HG02884 (cell line): ENCODE data around the gene SEPTIN5.
"Not testable (repeated sequence)": the region's sequence is repeated elsewhere in the genome, so short reads cannot be mapped to it uniquely, and the experiment has no call there.

Experiments
- ATAC-seq: cut with Tn5 transposase; IDR thresholded peaks from one replicate; pipeline ENCODE4 v1.9.1; 2021; ENCODE audit warnings: mild to moderate bottlenecking, moderate library complexity; ENCODE audit not compliant: unreplicated experiment

The SEPTIN5 gene

DNA sequence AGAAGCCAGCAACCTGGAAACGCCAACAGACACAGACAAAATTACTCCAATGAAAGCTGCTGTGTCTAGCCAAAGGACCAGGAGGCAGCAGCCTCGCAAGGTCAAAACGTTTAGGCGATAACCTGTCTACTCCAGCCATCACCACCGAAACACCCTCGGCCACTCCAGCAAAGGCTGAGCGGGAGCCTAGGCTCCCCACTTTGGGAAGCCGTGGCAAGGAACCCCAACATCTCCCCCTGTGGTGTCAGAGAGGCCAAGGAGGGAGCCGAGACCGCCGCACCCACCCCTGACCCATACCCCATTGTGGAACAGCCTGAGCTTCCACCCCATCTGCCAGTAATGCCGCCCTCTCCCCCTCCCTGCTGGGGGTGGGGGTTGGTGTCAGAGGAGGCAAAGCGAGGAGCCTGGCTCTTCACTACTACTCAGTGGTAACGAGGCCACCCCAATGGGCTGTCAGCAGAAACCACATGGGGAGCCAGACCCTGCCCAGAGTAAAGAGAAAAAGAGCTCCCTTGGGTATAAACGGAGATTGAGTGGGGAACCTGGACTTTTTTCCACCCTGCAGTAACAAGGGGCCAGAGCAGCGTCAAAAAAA is 33.9 kb upstream of the SEPTIN5 start:
- no peak for ATAC-seq

DNA sequence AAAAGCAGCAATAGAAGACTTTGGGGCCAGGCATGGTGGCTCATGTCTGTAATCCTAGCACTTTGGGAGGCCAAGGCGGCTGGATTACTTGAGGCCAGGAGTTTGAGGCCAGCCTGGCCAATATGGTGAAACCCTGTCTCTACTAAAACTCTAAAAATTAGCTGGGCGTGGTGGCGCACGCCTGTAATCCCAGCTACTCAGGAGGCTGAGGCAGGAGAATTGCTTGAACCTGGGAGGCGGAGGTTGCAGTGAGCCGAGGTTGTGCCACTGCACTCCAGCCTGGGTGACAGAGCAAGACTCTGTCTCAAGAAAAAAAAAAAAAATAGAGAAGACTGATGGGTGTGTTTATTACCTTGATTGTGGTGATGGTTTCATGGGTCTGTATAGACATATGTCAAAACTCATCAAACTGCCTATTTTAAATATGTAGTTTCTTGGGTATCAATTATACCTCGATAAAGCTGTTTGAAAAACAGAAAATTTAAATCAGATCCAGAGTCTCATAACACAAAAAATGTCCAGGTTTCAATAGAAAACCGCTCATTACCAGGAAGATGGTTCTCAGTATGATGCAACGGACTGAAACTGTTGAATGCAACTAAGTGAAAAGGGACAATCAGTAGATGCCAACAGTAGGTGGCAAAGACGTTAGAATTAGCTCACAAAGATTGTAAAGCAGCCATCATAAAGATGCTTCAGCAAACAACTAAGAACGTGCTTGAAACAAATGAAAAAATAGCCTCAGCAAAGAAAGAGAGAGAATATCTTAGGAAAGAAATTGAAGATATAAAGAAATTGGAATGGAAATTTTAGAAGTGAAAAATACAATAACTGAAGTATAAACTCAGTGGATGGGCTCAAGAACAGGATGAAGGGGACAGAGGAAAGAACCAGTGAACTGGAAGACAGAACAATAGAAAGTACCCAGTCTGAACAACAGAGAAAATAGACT is 33.1 kb upstream of the SEPTIN5 start:
- no peak for ATAC-seq

GRCh38 chr22:19681863-19682245 is 32.4 kb upstream of the SEPTIN5 start:
- ATAC-seq, result no peak

- ATAC-seq, result no peak
Observed at GRCh38 chr22:19686946-19687345, 27.4 kb upstream of the SEPTIN5 start.

GRCh38 chr22:19687561-19688300 is 26.6 kb upstream of the SEPTIN5 start:
- ATAC-seq, result no peak

DNA sequence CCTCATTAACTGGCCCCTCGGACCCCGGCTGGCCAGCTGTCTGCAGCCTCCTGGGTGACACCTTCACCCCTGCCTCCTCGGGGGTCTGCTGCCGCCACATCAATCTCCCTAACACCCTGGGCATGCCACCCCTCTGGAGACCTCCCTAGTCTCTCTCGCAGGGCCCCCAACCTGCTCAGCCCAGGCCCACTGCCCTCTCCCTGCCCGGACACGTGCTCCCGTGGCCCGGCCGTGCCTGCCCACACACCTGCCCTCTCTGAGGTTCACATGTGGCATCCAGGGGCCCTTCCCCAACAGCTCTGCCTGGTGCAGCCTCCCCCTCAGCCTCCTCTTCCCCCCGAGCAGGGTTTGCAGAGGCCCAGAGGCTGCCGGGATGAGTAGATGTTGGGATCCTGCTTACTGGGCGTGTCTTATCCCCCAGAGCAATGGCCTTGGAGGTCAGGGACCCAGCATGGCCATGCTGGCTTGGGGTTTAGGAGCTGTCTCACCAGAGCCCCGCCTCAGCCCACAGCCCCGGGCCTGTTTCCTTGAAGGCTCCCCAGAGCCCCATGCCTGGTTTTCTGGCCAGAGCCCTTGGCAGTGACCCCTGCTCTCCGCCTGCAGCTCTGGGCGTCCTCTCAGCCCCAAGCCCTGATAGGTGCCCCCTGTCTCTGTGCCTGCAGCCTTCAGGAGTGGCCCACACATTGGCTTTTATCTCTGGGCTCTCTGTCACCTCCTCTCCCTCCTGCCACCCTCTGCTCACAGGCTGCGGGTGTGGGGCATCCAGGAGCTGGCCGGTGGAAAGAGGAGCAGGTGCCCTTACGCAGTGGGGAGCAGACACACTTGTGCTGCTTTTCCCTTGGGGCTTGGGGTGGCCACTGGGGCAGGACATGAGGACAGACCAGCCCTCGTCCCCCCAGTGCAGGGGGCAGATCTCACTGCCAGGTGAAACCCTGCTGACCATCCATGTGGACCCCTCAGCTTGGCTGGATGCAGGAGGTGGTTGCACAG is 25.7 kb upstream of the SEPTIN5 start:
- no peak for ATAC-seq

DNA sequence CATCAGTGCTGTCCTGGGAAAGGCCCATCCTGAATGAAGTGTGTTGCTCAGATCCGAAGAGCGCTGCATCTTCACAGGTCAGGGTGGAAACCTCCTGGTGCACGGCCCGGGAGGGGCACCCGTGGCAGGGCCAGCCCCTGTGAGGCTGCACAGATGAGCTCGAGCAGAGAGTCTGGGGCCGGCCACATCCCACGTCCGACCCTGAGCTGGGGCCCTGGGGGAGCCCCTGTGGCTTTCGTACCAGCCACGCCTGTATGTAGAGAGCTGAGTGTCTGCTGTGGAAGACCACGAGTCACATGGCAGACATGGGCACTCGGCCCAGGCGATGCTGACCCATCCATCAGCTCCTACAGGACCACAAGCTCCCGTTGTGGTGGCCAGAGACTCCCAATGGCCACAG is 24.9 kb upstream of the SEPTIN5 start:
- ATAC-seq, result no peak

- ATAC-seq, result no peak
Observed at GRCh38 chr22:19691007-19691720, 23.1 kb upstream of the SEPTIN5 start.

- no peak for ATAC-seq
Observed at GRCh38 chr22:19691721-19692341, 22.5 kb upstream of the SEPTIN5 start.

GRCh38 chr22:19693581-19693980 is 20.7 kb upstream of the SEPTIN5 start:
- no peak for ATAC-seq

- ATAC-seq, result no peak
Observed at GRCh38 chr22:19693981-19694670, 20.2 kb upstream of the SEPTIN5 start.

DNA sequence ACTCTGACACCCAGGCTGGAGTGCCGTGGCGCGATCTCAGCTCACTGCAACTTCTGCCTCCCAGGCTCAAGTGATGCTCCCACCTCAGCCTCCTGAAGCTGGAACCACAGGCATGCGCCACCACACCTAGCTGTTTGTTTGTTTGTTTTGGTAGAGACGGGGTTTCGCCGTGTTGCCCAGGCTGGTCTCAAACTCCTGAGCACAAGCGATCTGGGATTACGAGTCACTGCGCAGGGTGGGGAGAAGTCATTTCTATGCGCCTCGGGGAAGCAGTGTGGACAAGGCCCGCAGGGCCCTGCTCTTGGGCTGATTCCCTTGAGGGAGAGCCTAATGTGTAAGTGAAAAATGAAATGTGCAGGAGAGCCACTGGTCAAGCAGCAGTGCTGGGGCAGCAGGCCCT is 19.6 kb upstream of the SEPTIN5 start:
- ATAC-seq, result no peak

GRCh38 chr22:19696504-19697276 is 17.6 kb upstream of the SEPTIN5 start:
- ATAC-seq, result no peak

- not testable (repeated sequence) for ATAC-seq
Observed at GRCh38 chr22:19697871-19698270, 16.4 kb upstream of the SEPTIN5 start.

DNA sequence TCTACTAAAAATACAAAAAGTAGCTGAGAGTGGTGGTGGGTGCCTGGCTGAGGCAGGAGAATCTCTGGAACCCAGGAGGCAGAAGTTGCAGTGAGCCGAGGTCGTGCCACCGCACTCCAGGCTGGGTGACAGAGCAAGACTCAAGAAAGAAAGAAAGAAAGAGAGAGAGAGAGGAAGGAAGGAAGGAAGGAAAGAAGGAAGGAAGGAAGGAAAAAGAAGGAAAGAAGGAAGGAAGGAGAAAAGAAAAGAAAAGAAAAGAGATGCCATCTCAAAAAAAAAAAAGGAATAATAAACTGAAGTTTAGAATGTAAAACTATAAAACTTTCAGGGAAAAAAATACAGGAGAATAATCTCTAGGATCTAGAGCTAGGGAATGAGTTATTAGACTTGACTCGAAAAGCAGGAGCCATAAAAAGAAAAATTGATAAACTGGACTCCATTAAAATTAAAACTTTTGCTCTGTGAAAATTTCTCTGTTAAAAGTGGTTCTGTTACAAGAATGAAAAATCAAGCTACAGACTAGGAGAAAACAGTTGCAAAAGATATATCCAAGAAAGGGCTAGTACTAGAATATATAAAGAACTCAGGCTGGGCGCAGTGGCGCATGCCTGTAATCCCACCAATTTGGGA is 13.4 kb upstream of the SEPTIN5 start:
- no peak for ATAC-seq

DNA sequence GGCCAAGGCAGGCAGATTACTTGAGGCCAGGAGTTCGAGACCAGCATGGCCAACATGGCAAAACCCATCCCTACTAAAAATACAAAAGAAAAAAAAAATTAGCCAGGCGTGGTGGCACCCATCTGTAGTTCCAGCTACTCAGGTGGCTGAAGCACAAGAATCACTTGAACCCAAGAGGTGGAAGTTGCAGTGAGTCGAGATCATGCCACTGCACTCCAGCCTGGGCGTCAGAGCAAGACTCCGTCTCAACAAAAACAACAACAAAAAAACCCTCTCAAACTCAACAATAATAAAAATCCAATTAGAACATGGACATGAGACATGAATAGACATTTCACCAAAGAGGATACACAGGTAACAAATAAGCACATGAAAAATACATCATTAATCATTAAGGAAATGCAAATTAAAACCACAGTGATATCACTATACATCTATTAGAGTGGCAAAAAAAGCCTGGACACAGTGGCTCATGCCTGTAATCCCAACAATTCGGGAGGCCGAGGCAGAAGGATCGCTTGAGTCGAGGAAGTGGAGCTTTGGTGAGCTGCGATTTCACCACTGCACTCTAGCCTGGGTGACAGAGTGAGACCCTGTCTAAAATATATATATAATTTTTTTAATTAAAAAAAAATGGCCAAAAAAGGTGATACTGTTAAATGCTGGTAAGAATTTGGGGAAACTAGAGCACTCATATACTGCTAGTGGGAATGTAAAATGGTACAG is 12.7 kb upstream of the SEPTIN5 start:
- ATAC-seq, result no peak

DNA sequence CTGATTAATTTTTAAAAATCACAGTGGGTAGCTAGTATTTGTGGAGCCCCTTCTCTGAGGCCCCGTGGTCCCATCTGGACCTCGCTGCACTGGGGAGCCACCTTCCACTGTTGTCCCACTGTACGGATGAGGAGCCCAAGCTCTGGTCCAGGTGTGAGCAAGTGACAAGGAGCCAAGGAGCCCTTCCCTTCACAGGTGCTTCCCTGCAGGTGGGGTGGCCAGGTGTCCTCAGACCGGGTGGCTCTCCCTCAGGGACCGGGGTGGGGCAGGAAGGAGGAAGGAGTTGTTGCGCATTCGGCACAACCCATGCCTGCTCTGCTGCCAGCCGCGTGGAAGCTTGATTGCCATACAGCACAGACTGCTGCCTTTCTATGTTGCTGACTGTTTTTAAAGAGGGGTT is 10.4 kb upstream of the SEPTIN5 start:
- ATAC-seq, result no peak
